Breast epithelium (tissue), 3 donors: ENCODE data around the gene ADGRA1.

ENCODE experiments used
- POLR2A ChIP-seq: fragments of 450-650 bp; IDR thresholded peaks from one replicate; pipeline ENCODE4 v1.6.1; 2016; ENCODE audit warnings: antibody characterized with exemption, mild to moderate bottlenecking, moderate library complexity
- POLR2AphosphoS5 ChIP-seq, 3 donors: sonication (generic); formaldehyde crosslinking; IDR thresholded peaks; one replicate each; pipeline ENCODE4 v1.6.1; 2017; ENCODE audit warnings: antibody characterized with exemption in 3 of 3
- TF ChIP-seq, protein P1 (sequence below), 3 donors: fragments of 450-650 bp; IDR thresholded peaks; one replicate each; pipeline ENCODE4 v1.5.1; 2016 to 2017; ENCODE audit warnings: antibody characterized with exemption in 3 of 3, mild to moderate bottlenecking in 3 of 3, moderate library complexity in 3 of 3

DNA sequence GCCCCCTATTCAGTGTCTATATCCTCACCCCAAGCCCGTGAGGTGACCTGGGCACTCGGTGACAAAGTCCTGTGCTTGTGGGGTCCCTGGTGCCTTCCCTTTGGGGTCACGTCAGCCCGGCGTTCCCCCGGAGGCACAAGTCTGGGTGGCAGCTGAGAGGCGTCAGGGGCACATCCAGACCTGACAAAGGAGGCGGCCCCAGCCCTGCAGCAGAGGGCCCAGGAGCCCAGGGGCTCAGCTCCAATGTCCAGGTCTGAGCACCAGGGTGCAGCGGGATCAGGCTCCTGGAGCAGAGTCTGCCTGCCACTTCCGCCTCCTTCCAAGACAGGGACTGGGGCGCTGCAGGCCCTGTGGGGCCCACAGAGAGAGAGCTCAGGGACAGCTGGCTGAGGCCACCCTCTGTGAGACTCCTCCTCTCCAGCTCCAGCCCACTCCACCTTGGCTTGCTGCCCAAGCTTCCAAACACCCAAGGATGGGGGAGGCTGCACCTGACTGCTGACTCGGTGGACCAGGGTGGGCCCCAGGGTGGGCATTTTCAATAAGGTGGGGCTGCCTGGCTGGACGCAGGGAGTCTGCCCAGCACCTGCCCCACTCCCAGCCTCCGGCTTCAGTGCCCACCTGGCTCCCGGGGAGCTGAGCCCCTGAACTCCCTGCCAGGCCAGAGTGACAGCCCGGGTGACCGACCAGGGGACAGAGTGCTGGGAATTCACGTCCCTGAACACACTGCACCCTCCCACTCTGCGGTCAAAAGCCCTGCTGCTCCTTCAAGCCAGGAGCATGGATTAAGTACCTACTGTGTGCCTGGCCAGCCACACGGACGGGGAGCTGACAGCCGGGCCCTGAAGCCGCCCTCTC, 71.3 kb downstream of the ADGRA1 start:
- TF ChIP-seq, protein P1, sequence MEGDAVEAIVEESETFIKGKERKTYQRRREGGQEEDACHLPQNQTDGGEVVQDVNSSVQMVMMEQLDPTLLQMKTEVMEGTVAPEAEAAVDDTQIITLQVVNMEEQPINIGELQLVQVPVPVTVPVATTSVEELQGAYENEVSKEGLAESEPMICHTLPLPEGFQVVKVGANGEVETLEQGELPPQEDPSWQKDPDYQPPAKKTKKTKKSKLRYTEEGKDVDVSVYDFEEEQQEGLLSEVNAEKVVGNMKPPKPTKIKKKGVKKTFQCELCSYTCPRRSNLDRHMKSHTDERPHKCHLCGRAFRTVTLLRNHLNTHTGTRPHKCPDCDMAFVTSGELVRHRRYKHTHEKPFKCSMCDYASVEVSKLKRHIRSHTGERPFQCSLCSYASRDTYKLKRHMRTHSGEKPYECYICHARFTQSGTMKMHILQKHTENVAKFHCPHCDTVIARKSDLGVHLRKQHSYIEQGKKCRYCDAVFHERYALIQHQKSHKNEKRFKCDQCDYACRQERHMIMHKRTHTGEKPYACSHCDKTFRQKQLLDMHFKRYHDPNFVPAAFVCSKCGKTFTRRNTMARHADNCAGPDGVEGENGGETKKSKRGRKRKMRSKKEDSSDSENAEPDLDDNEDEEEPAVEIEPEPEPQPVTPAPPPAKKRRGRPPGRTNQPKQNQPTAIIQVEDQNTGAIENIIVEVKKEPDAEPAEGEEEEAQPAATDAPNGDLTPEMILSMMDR (IDR thresholded peaks at IDR 0.05) = no peak
- TF ChIP-seq POLR2AphosphoS5 (IDR thresholded peaks at IDR 0.05) (no peak), POLR2A (no peak)
